Hepatocyte (in vitro differentiated cells): ENCODE data around the gene IQCB1.

ENCODE experiments used
- CTCF ChIP-seq: fragments of 200-600 bp; sonication (generic); IDR thresholded peaks from 2 replicates; pipeline ENCODE4 v1.5.1; 2016; ENCODE audit warnings: antibody characterized with exemption, mild to moderate bottlenecking; ENCODE audit not compliant: poor library complexity
- EZH2 ChIP-seq: fragments of 200-600 bp; sonication (generic); IDR thresholded peaks from 2 replicates; pipeline ENCODE4 v1.6.1; 2016; ENCODE audit warnings: antibody characterized with exemption, mild to moderate bottlenecking, borderline replicate concordance
- EZH2phosphoT487 ChIP-seq: fragments of 200-600 bp; sonication (generic); IDR thresholded peaks from one replicate; pipeline ENCODE4 v1.6.1; 2018; ENCODE audit warnings: antibody characterized with exemption, mild to moderate bottlenecking, low read depth, moderate library complexity; ENCODE audit not compliant: unreplicated experiment, severe bottlenecking

- TF ChIP-seq CTCF (no peak), EZH2 (no peak), EZH2phosphoT487 (no peak)
Measured at GRCh38 chr3:121822973-121823372, 11.9 kb downstream of the IQCB1 start.
